HepG2 (cell line): ENCODE data around the gene DOC2A. TPM values are rescaled to one million over a fixed set of nuclear protein-coding genes. Genes with fewer than 3 reads are reported as not detected.
A peak's percentile ranks its signal among the peaks of the same experiment; 100 is the strongest.

Experiments
- ARID2 ChIP-seq: sonication (generic); formaldehyde crosslinking; IDR thresholded peaks from 2 replicates; pipeline ENCODE4 v1.8.1; 2022; ENCODE audit warnings: mild to moderate bottlenecking, missing genetic modification reagents, borderline replicate concordance
- CEBPB ChIP-seq: IDR thresholded peaks from 2 replicates; pipeline ENCODE4 v1.6.1; 2011; ENCODE audit warnings: low read depth, low read length, improper control_type of control experiment, borderline replicate concordance
- DMAP1 ChIP-seq: IDR thresholded peaks from 2 replicates; pipeline ENCODE4 v1.6.1; 2016
- GABPB1 ChIP-seq: IDR thresholded peaks from 2 replicates; pipeline ENCODE4 v1.6.1; 2016; ENCODE audit warnings: mild to moderate bottlenecking, missing genetic modification reagents, moderate library complexity, missing compliant biosample characterization
- HIVEP1 ChIP-seq: sonication (generic); formaldehyde crosslinking; IDR thresholded peaks from 2 replicates; pipeline ENCODE4 v1.4.0; 2020; ENCODE audit warnings: mild to moderate bottlenecking, missing genetic modification reagents
- SIN3A ChIP-seq: IDR thresholded peaks from 2 replicates; pipeline ENCODE4 v1.6.1; 2011; ENCODE audit warnings: low read depth, mild to moderate bottlenecking, control low read depth, low read length, borderline replicate concordance
- SMARCC2 ChIP-seq: fragments of 450-650 bp; IDR thresholded peaks from 2 replicates; pipeline ENCODE4 v1.6.1; 2017; ENCODE audit warnings: antibody characterized with exemption, mild to moderate bottlenecking
- SRSF1 ChIP-seq: fragments of 200-400 bp; formaldehyde crosslinking; optimal IDR thresholded peaks from 2 replicates; pipeline ENCODE3; 2017; ENCODE audit warnings: mild to moderate bottlenecking, low read depth, low read length, moderate library complexity
- TBX2 ChIP-seq: sonication (generic); formaldehyde crosslinking; IDR thresholded peaks from 2 replicates; pipeline ENCODE4 v1.5.0; 2020; ENCODE audit warnings: missing genetic modification reagents, mild to moderate bottlenecking, borderline replicate concordance
- ZNF12 ChIP-seq: sonication (generic); formaldehyde crosslinking; IDR thresholded peaks from 2 replicates; pipeline ENCODE4 v1.5.0; 2020; ENCODE audit warnings: missing genetic modification reagents
- ZNF142 ChIP-seq: sonication (generic); formaldehyde crosslinking; IDR thresholded peaks from 2 replicates; pipeline ENCODE4 v1.4.0; 2020; ENCODE audit warnings: missing genetic modification reagents
- ZNF20 ChIP-seq: sonication (generic); formaldehyde crosslinking; IDR thresholded peaks from 2 replicates; pipeline ENCODE4 v1.4.0; 2020; ENCODE audit warnings: mild to moderate bottlenecking, moderate library complexity, missing genetic modification reagents
- ZNF550 ChIP-seq: sonication (generic); formaldehyde crosslinking; IDR thresholded peaks from 2 replicates; pipeline ENCODE4 v1.4.0; 2020; ENCODE audit warnings: mild to moderate bottlenecking, missing genetic modification reagents, borderline replicate concordance
- ZNF569 ChIP-seq: sonication (generic); formaldehyde crosslinking; IDR thresholded peaks from 2 replicates; pipeline ENCODE4 v1.5.0; 2020; ENCODE audit warnings: mild to moderate bottlenecking, missing genetic modification reagents, moderate library complexity, borderline replicate concordance
- ZNF570 ChIP-seq: sonication (generic); formaldehyde crosslinking; IDR thresholded peaks from 2 replicates; pipeline ENCODE4 v1.4.0; 2020; ENCODE audit warnings: mild to moderate bottlenecking, missing genetic modification reagents, borderline replicate concordance
- ZNF614 ChIP-seq: IDR thresholded peaks from 2 replicates; pipeline ENCODE4 v1.6.1; 2018; ENCODE audit warnings: missing biosample characterization, missing genetic modification reagents, inconsistent platforms, borderline replicate concordance
- ZNF678 ChIP-seq: sonication (generic); formaldehyde crosslinking; IDR thresholded peaks from 2 replicates; pipeline ENCODE4 v1.4.0; 2020; ENCODE audit warnings: mild to moderate bottlenecking, missing genetic modification reagents
- ZNF720 ChIP-seq: sonication (generic); formaldehyde crosslinking; IDR thresholded peaks from 2 replicates; pipeline ENCODE4 v1.4.0; 2020; ENCODE audit warnings: missing genetic modification reagents
- ZNF761 ChIP-seq: sonication (generic); formaldehyde crosslinking; conservative IDR thresholded peaks from 2 replicates; pipeline ENCODE4 v1.4.0; 2020; ENCODE audit warnings: mild to moderate bottlenecking, missing genetic modification reagents
- polyA plus RNA-seq, 8 experiments: library from polyadenylated mRNA; depleted of rRNA in 3 of 8; stranded (reverse) in 7 of 8; unstranded in 1 of 8; fragments of >200 nt; fragmentation: Illumina TruSeq in 4 of 8; extraction: Trizol in 4 of 8; gene quantifications; 2 replicates each; pipeline versions ENCODE4 v1.2.1 to v1.2.3, GENCODE V29; 2011 to 2016; ENCODE audit warnings: low read depth in 4 of 8, missing spikeins in 1 of 8, mixed read lengths in 1 of 8; ENCODE audit not compliant: insufficient read depth in 1 of 8
- total RNA-seq, 5 experiments: library from RNA; depleted of rRNA; stranded (reverse); fragments of >200 nt; fragmentation: Illumina TruSeq; extraction: Trizol; gene quantifications; 2 replicates each; pipeline ENCODE4 v1.2.3, GENCODE V29; 2016; ENCODE audit warnings: low read depth in 1 of 5
- TF ChIP-seq, protein P1 (sequence below): IDR thresholded peaks from 2 replicates; pipeline ENCODE4 v1.6.1; 2016; ENCODE audit warnings: mild to moderate bottlenecking
- TF ChIP-seq, protein P2 (sequence below): sonication (generic); formaldehyde crosslinking; IDR thresholded peaks from 2 replicates; pipeline ENCODE4 v1.4.0; 2020; ENCODE audit warnings: missing genetic modification reagents

Gene DOC2A
- total and polyA plus RNA-seq, 2 of the 13 experiments (the other 11 are each of a cell fraction or from before 2014, with no cell fraction given), result 0.15 to 0.55 TPM

DNA sequence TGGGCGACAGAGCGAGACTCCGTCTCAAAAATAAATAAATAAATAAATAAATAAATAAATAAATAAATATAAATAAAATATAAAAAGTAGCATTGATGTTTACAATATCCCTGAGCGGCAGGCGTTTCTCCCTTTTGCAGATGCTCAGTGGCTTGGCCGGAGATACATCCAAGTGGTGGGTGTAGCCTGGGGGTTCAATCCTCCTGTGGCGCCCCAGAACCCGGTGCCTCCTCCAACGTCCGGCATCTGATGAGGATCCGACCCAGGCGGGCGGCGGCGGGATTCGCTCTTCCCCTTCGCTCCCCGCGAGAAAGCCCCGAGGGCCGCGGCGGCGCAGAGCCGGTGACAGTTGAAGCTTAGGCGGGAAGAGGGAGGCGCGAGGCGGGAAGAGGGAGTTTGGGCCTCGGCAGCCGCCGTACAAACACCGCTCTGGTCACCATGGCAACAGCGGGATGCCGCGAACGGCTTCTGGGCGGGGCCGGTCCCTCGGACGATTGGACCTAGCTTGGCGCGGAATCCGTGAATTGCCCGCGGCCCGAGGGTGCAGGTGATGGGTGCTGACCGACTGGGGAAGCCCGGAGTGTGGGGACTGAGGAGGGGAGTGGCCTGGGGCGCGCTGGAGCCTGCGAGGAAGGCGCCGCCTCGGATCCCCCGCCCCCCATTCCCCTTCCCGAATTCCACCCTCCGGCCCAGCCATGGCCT is 42.0 kb upstream of the DOC2A start (continued):
- TF ChIP-seq ZNF142 (CRISPR knock-in tag) (peak; percentile 76; the same call in 1 of the 2 replicates), ARID2 (CRISPR knock-in tag) (peak; percentile 83; the same call in 1 of the 2 replicates), ZNF720 (CRISPR knock-in tag) (0 out of 2 replicates have a peak, but pooled peaks have one; percentile 91), DMAP1 (CRISPR knock-in tag) (peak; percentile 80; the same call in 1 of the 2 replicates), ZNF20 (CRISPR knock-in tag) (no peak), HIVEP1 (CRISPR knock-in tag) (peak; percentile 65; the same call in 1 of the 2 replicates), ZNF570 (CRISPR knock-in tag) (peak; percentile 85; the same call in 1 of the 2 replicates), CEBPB (no peak), SIN3A (peak; percentile 99), ZNF550 (CRISPR knock-in tag) (no peak), ZNF761 (CRISPR knock-in tag) (peak; percentile 99), SRSF1 (peak; percentile 67), SMARCC2 (no peak), GABPB1 (CRISPR knock-in tag) (peak; percentile 86), ZNF569 (CRISPR knock-in tag) (no peak), ZNF614 (peak; percentile 95), TBX2 (peak; percentile 97), ZNF678 (peak; percentile 50; the same call in 1 of the 2 replicates), ZNF12 (0 out of 2 replicates have a peak, but pooled peaks have one; percentile 59)
- TF ChIP-seq, protein P1, sequence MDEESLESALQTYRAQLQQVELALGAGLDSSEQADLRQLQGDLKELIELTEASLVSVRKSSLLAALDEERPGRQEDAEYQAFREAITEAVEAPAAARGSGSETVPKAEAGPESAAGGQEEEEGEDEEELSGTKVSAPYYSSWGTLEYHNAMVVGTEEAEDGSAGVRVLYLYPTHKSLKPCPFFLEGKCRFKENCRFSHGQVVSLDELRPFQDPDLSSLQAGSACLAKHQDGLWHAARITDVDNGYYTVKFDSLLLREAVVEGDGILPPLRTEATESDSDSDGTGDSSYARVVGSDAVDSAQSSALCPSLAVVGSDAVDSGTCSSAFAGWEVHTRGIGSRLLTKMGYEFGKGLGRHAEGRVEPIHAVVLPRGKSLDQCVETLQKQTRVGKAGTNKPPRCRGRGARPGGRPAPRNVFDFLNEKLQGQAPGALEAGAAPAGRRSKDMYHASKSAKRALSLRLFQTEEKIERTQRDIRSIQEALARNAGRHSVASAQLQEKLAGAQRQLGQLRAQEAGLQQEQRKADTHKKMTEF (CRISPR knock-in tag), result peak; percentile 95
- TF ChIP-seq, protein P2, sequence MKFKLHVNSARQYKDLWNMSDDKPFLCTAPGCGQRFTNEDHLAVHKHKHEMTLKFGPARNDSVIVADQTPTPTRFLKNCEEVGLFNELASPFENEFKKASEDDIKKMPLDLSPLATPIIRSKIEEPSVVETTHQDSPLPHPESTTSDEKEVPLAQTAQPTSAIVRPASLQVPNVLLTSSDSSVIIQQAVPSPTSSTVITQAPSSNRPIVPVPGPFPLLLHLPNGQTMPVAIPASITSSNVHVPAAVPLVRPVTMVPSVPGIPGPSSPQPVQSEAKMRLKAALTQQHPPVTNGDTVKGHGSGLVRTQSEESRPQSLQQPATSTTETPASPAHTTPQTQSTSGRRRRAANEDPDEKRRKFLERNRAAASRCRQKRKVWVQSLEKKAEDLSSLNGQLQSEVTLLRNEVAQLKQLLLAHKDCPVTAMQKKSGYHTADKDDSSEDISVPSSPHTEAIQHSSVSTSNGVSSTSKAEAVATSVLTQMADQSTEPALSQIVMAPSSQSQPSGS (CRISPR knock-in tag), result peak; percentile 86
